Fibroblast of lung (primary cell): Measurements from ENCODE around the gene PTRH1. TPM values are rescaled to one million over a fixed set of nuclear protein-coding genes. Genes with fewer than 3 reads are reported as not detected.

Source experiments
- DNase-seq, 2 donors: peaks; one replicate each; pipeline versions ENCODE4 v3.0.0 to v3.0.0-alpha.2; 2010; ENCODE audit warnings: low read depth in 2 of 2
- H2AFZ ChIP-seq: 2 replicates; pipeline ENCODE4 v1.5.1; 2012; ENCODE audit warnings: low read length, control low read depth, inconsistent platforms
- H3K27ac ChIP-seq: 2 replicates; pipeline ENCODE4 v1.5.1; 2011; ENCODE audit warnings: low read length, control low read depth; ENCODE audit not compliant: insufficient read depth
- H3K27me3 ChIP-seq: 2 replicates; pipeline ENCODE4 v1.5.1; 2011; ENCODE audit warnings: mild to moderate bottlenecking, low read length; ENCODE audit not compliant: control insufficient read depth, insufficient read depth
- H3K36me3 ChIP-seq: 2 replicates; pipeline ENCODE4 v1.5.1; 2011; ENCODE audit warnings: low read length; ENCODE audit not compliant: control insufficient read depth, insufficient read depth
- H3K4me1 ChIP-seq: 2 replicates; pipeline ENCODE4 v1.5.1; 2011; ENCODE audit warnings: low read length; ENCODE audit not compliant: control insufficient read depth, insufficient read depth; ENCODE audit errors: extremely low read depth
- H3K4me2 ChIP-seq: 2 replicates; pipeline ENCODE4 v1.5.1; 2011; ENCODE audit warnings: low read length, control low read depth; ENCODE audit not compliant: insufficient read depth; ENCODE audit errors: extremely low read depth
- H3K4me3 ChIP-seq, 4 experiments: fragments of 200-600 bp in 1 of 4; sonication (generic) in 1 of 4; replicated peaks in 1 of 4; 2 replicates each; pipeline ENCODE4 v1.5.1; 2011 to 2016; ENCODE audit warnings: low read length in 4 of 4, low read depth in 3 of 4, mild to moderate bottlenecking in 3 of 4, control low read depth in 2 of 4, inconsistent platforms in 1 of 4, mixed read lengths in 1 of 4; ENCODE audit not compliant: insufficient read depth in 1 of 4; ENCODE audit errors: control extremely low read depth in 1 of 4
- H3K79me2 ChIP-seq: 2 replicates; pipeline ENCODE4 v1.5.1; 2012; ENCODE audit warnings: mild to moderate bottlenecking, low read length, inconsistent platforms; ENCODE audit not compliant: control insufficient read depth, insufficient read depth
- H3K9ac ChIP-seq: 2 replicates; pipeline ENCODE4 v1.5.1; 2011; ENCODE audit warnings: mild to moderate bottlenecking, low read length, control low read depth; ENCODE audit not compliant: insufficient read depth
- H3K9me3 ChIP-seq: 2 replicates; pipeline ENCODE4 v1.5.1; 2012; ENCODE audit warnings: low read depth, low read length; ENCODE audit not compliant: control insufficient read depth, insufficient read depth
- H4K20me1 ChIP-seq: 2 replicates; pipeline ENCODE4 v1.5.1; 2011; ENCODE audit warnings: low read length; ENCODE audit not compliant: control insufficient read depth, insufficient read depth; ENCODE audit errors: extremely low read depth
- CTCF ChIP-seq, 2 donors: IDR thresholded peaks in 1 of 2; conservative IDR thresholded peaks in 1 of 2; 1 replicate in 1 of 2; 2 replicates in 1 of 2; pipeline ENCODE4 v1.5.1; 2011 to 2012; ENCODE audit warnings: low read length in 2 of 2, control low read depth in 1 of 2, inconsistent platforms in 1 of 2, low read depth in 1 of 2, mild to moderate bottlenecking in 1 of 2
- EZH2 ChIP-seq: IDR thresholded peaks from 2 replicates; pipeline ENCODE4 v1.5.1; 2012; ENCODE audit warnings: low read length, control low read depth, mild to moderate bottlenecking; ENCODE audit errors: missing control alignments
- polyA plus RNA-seq, 2 donors: library from polyadenylated mRNA; depleted of rRNA in 1 of 2; stranded (reverse) in 1 of 2; unstranded in 1 of 2; fragments of >200 nt; gene quantifications; 2 replicates each; pipeline ENCODE4 v1.2.1, GENCODE V29; 2011 to 2012; ENCODE audit warnings: missing spikeins in 1 of 2
- total RNA-seq: library from RNA; depleted of rRNA; stranded (reverse); fragments of >200 nt; gene quantifications from 2 replicates; pipeline ENCODE4 v1.2.1, GENCODE V29; 2014

The PTRH1 gene
- total and polyA plus RNA-seq, 2 donors (not counting 1 experiment from before 2014, with no cell fraction given), result 4.9 to 26.1 TPM

- Histone ChIP-seq H3K4me2 (no peak overlapping the region), H3K9ac (no peak overlapping the region), H4K20me1 (peaks cover 2% of the 10 kb centered on the region), H3K4me3 (no peak overlapping the region), H3K27ac (no peak overlapping the region), H3K79me2 (no peaks in the 10 kb centered on the region), H3K36me3 (no peaks in the 10 kb centered on the region), H2AFZ (no peak overlapping the region), H3K27me3 (peaks cover 33% of the 10 kb centered on the region), H3K4me1 (no peaks in the 10 kb centered on the region), H3K9me3 (no peaks in the 10 kb centered on the region)
- TF ChIP-seq EZH2 (no peak), CTCF (conservative IDR thresholded peaks at IDR 0.05 in 1 of 2, IDR thresholded peaks at IDR 0.05 in 1 of 2; ENCODE audit: low read depth in 1 of 2, low read length in 2 of 2) (no peak)
- no peak for DNase-seq
Observed at GRCh38 chr9:127753622-127754021, 38.2 kb upstream of the PTRH1 start.

GRCh38 chr9:127753148-127753547 is 37.7 kb upstream of the PTRH1 start:
- Histone ChIP-seq H3K9ac (no peak overlapping the region), H3K27ac (no peak overlapping the region), H3K4me3 (no peak overlapping the region), H2AFZ (no peak overlapping the region), H3K79me2 (no peaks in the 10 kb centered on the region), H3K4me2 (no peak overlapping the region), H3K27me3 (peaks cover 36% of the 10 kb centered on the region), H3K9me3 (no peaks in the 10 kb centered on the region), H3K36me3 (no peaks in the 10 kb centered on the region), H3K4me1 (no peaks in the 10 kb centered on the region), H4K20me1 (peaks cover 2% of the 10 kb centered on the region)
- DNase-seq, result no peak
- TF ChIP-seq EZH2 (no peak), CTCF (conservative IDR thresholded peaks at IDR 0.05 in 1 of 2, IDR thresholded peaks at IDR 0.05 in 1 of 2; ENCODE audit: low read depth in 1 of 2, low read length in 2 of 2) (no peak)

GRCh38 chr9:127751269-127752054 is 36.0 kb upstream of the PTRH1 start:
- Histone ChIP-seq H3K36me3 (no peaks in the 10 kb centered on the region), H4K20me1 (peaks cover 2% of the 10 kb centered on the region), H3K4me3 (no peak overlapping the region), H3K9me3 (no peaks in the 10 kb centered on the region), H3K79me2 (no peaks in the 10 kb centered on the region), H3K4me2 (no peak overlapping the region), H2AFZ (no peak overlapping the region), H3K27ac (no peak overlapping the region), H3K27me3 (peaks cover 43% of the 10 kb centered on the region), H3K4me1 (no peaks in the 10 kb centered on the region), H3K9ac (no peak overlapping the region)
- no peak for TF ChIP-seq CTCF (conservative IDR thresholded peaks at IDR 0.05 in 1 of 2, IDR thresholded peaks at IDR 0.05 in 1 of 2; ENCODE audit: low read depth in 1 of 2, low read length in 2 of 2)
- no peak for TF ChIP-seq EZH2
- DNase-seq, result peak in 1 of 2 donors; percentile 20
